Mesenchymal stem cell (in vitro differentiated cells and primary cell): ENCODE data around the gene KLF16. TPM values are rescaled to one million over a fixed set of nuclear protein-coding genes. Genes with fewer than 3 reads are reported as not detected.

Source experiments
- DNase-seq: peaks from one replicate; pipeline ENCODE4 v3.0.0-alpha.2; 2013
- H2AFZ ChIP-seq: one replicate; pipeline ENCODE4 v1.6.1; 2013; ENCODE audit warnings: low read depth, mild to moderate bottlenecking, control low read depth, inconsistent platforms, low read length, moderate library complexity
- H2AK5ac ChIP-seq: 2 replicates; pipeline ENCODE4 v1.6.1; 2013; ENCODE audit warnings: low read length, moderate library complexity, mild to moderate bottlenecking, inconsistent platforms; ENCODE audit not compliant: severe bottlenecking
- H2BK120ac ChIP-seq: one replicate; pipeline ENCODE4 v1.6.1; 2013; ENCODE audit warnings: low read depth, mild to moderate bottlenecking, inconsistent platforms, low read length, moderate library complexity
- H2BK12ac ChIP-seq, 2 experiments: one replicate each; pipeline ENCODE4 v1.6.1; 2013; ENCODE audit warnings: inconsistent platforms in 2 of 2, low read length in 2 of 2, mild to moderate bottlenecking in 2 of 2, moderate library complexity in 2 of 2, control low read depth in 1 of 2
- H2BK15ac ChIP-seq: one replicate; pipeline ENCODE4 v1.6.1; 2013; ENCODE audit warnings: mild to moderate bottlenecking, low read depth, inconsistent platforms; ENCODE audit not compliant: poor library complexity, severe bottlenecking
- H2BK5ac ChIP-seq: 2 replicates; pipeline ENCODE4 v1.6.1; 2013; ENCODE audit warnings: low read depth, mild to moderate bottlenecking, low read length, control low read depth, inconsistent platforms; ENCODE audit not compliant: poor library complexity, severe bottlenecking
- H3K14ac ChIP-seq, 2 experiments: one replicate each; pipeline ENCODE4 v1.6.1; 2013; ENCODE audit warnings: inconsistent platforms in 2 of 2, low read length in 2 of 2, control low read depth in 1 of 2, mild to moderate bottlenecking in 1 of 2, moderate library complexity in 1 of 2
- H3K18ac ChIP-seq, 2 experiments: one replicate each; pipeline ENCODE4 v1.6.1; 2013; ENCODE audit warnings: inconsistent platforms in 2 of 2, low read length in 2 of 2, control low read depth in 1 of 2, low read depth in 1 of 2, mild to moderate bottlenecking in 1 of 2
- H3K23ac ChIP-seq, 2 experiments: one replicate each; pipeline ENCODE4 v1.6.1; 2013; ENCODE audit warnings: inconsistent platforms in 2 of 2, low read length in 2 of 2, mild to moderate bottlenecking in 2 of 2, moderate library complexity in 2 of 2, control low read depth in 1 of 2
- H3K27ac ChIP-seq: 2 replicates; pipeline ENCODE4 v1.5.1; 2013; ENCODE audit warnings: mild to moderate bottlenecking, moderate library complexity, low read length, control low read depth, inconsistent platforms; ENCODE audit not compliant: poor library complexity, severe bottlenecking
- H3K27me3 ChIP-seq, 2 experiments: 2 replicates each; pipeline versions ENCODE4 v1.6.1 to v1.7.0; 2013; ENCODE audit warnings: low read length in 2 of 2, mild to moderate bottlenecking in 2 of 2, moderate library complexity in 2 of 2, control low read depth in 1 of 2, inconsistent platforms in 1 of 2; ENCODE audit not compliant: control insufficient read depth in 1 of 2, insufficient read depth in 1 of 2
- H3K36me3 ChIP-seq, 2 experiments: 2 replicates each; pipeline versions ENCODE4 v1.6.1 to v1.7.0; 2013; ENCODE audit warnings: low read length in 2 of 2, control low read depth in 1 of 2, inconsistent platforms in 1 of 2, low read depth in 1 of 2, mild to moderate bottlenecking in 1 of 2; ENCODE audit not compliant: insufficient read depth in 2 of 2, control insufficient read depth in 1 of 2
- H3K4ac ChIP-seq, 2 experiments: one replicate each; pipeline ENCODE4 v1.6.1; 2013; ENCODE audit warnings: inconsistent platforms in 2 of 2, low read length in 2 of 2, mild to moderate bottlenecking in 2 of 2, moderate library complexity in 2 of 2, control low read depth in 1 of 2, low read depth in 1 of 2
- H3K4me1 ChIP-seq: 2 replicates; pipeline ENCODE4 v1.6.1; 2013; ENCODE audit warnings: low read depth, low read length, control low read depth; ENCODE audit not compliant: control insufficient read depth, insufficient read depth
- H3K4me2 ChIP-seq: 2 replicates; pipeline ENCODE4 v1.6.1; 2013; ENCODE audit warnings: low read length, mild to moderate bottlenecking, inconsistent platforms; ENCODE audit not compliant: poor library complexity, severe bottlenecking
- H3K4me3 ChIP-seq, 2 experiments: 2 replicates each; pipeline versions ENCODE4 v1.5.1 to v1.7.0; 2013; ENCODE audit warnings: low read length in 2 of 2, mild to moderate bottlenecking in 2 of 2, control low read depth in 1 of 2, low read depth in 1 of 2; ENCODE audit not compliant: insufficient read depth in 1 of 2
- H3K79me1 ChIP-seq: replicated peaks from 2 replicates; pipeline ENCODE4 v1.6.1; 2013; ENCODE audit warnings: mild to moderate bottlenecking, control low read depth, low read length, inconsistent platforms; ENCODE audit not compliant: poor library complexity, severe bottlenecking
- H3K9ac ChIP-seq: 2 replicates; pipeline ENCODE4 v1.7.0; 2013; ENCODE audit warnings: mild to moderate bottlenecking, low read length, moderate library complexity
- H3K9me3 ChIP-seq: 2 replicates; pipeline ENCODE4 v1.7.0; 2013; ENCODE audit warnings: mild to moderate bottlenecking, low read length; ENCODE audit not compliant: control insufficient read depth
- H4K8ac ChIP-seq: one replicate; pipeline ENCODE4 v1.6.1; 2013; ENCODE audit warnings: inconsistent platforms, mild to moderate bottlenecking, low read length, moderate library complexity
- H4K91ac ChIP-seq: one replicate; pipeline ENCODE4 v1.6.1; 2013; ENCODE audit warnings: mild to moderate bottlenecking, low read length, inconsistent platforms
- WGBS: methylation state at CpG from one replicate; pipeline ENCODE4 v1.1.7; 2013; ENCODE audit warnings: mixed read lengths; 5-methylcytosine and 5-hydroxymethylcytosine counted together
- polyA plus RNA-seq, 2 experiments: library from polyadenylated mRNA; stranded (reverse); fragments of 200-250 nt; gene quantifications; one replicate each; pipeline ENCODE4 v1.2.3, GENCODE V29; 2013

KLF16 gene
- polyA plus RNA-seq (2013, experiment 1 of 2): 25.8 TPM
- polyA plus RNA-seq (2013, experiment 2 of 2): 28.0 TPM

- Histone ChIP-seq H3K4ac (peak within 1 kb of the TSS; percentile 75 to 97), H2AFZ (peak within 1 kb of the TSS; percentile 92), H3K4me2 (peak within 1 kb of the TSS; percentile 95), H3K4me3 (peak within 1 kb of the TSS; percentile 85 to 97), H3K14ac (peak within 1 kb of the TSS in 1 of 2 experiments; percentile 98), H3K36me3 (peaks cover 0 to 7% of the 10 kb centered on the region in 2 experiments), H3K9ac (peak within 1 kb of the TSS; percentile 91), H4K8ac (peak within 1 kb of the TSS; percentile 92), H2BK120ac (peak within 1 kb of the TSS; percentile 91), H2BK12ac (peak within 1 kb of the TSS in 1 of 2 experiments; percentile 89), H3K79me1 (peaks cover 14% of the 10 kb centered on the region), H3K9me3 (no peaks in the 10 kb centered on the region), H3K27me3 (no peaks in the 10 kb centered on the region), H4K91ac (peak within 1 kb of the TSS; percentile 75), H3K27ac (peak within 1 kb of the TSS; percentile 80), H3K23ac (peak within 1 kb of the TSS in 1 of 2 experiments; percentile 90), H2AK5ac (no peak within 1 kb of the TSS), H2BK5ac (peak within 1 kb of the TSS; percentile 92), H3K18ac (peak within 1 kb of the TSS; percentile 95 to 98), H2BK15ac (peak within 1 kb of the TSS; percentile 89), H3K4me1 (peaks cover 47% of the 10 kb centered on the region)
- no peak for DNase-seq
- WGBS: no CpG with 5 or more reads among the region's 63 CpGs
Observed at GRCh38 chr19:1863328-1863637, at the start of gene KLF16. TSS of gene KLF16 (minus strand) at chr19:1863579. CDS start at chr19:1863497, 82 bp downstream.

- no peak overlapping the region for H4K8ac ChIP-seq
- no peak for DNase-seq
- H2BK120ac ChIP-seq: no peak overlapping the region
- H2AFZ ChIP-seq: no peak overlapping the region
- no peak overlapping the region for H4K91ac ChIP-seq
- peaks cover 32 to 72% of the 10 kb centered on the region in 2 experiments for H3K36me3 ChIP-seq
- WGBS: 99% methylated on average over 77 of the region's 77 CpGs
- no peak overlapping the region for H3K27ac ChIP-seq
- no peaks in the 10 kb centered on the region for H3K27me3 ChIP-seq
- no peak overlapping the region for H3K4me2 ChIP-seq
- H2BK12ac ChIP-seq: peak overlapping the region in 1 of 2 experiments; percentile 21
- peak overlapping the region in 1 of 2 experiments; percentile 3 for H3K4me3 ChIP-seq
- H2BK15ac ChIP-seq: no peak overlapping the region
- H3K4ac ChIP-seq: no peak overlapping the region
- H3K23ac ChIP-seq: no peak overlapping the region
- no peak overlapping the region for H3K14ac ChIP-seq
- no peak overlapping the region for H2BK5ac ChIP-seq
- no peaks in the 10 kb centered on the region for H3K9me3 ChIP-seq
- no peak overlapping the region for H3K18ac ChIP-seq
- H3K9ac ChIP-seq: no peak overlapping the region
- H2AK5ac ChIP-seq: no peak overlapping the region
- H3K4me1 ChIP-seq: peaks cover 29% of the 10 kb centered on the region
- H3K79me1 ChIP-seq: peaks cover 40% of the 10 kb centered on the region
Observed at GRCh38 chr19:1912760-1913505, 49.6 kb upstream of the KLF16 start.

- Histone ChIP-seq H3K18ac (no peak overlapping the region), H2BK12ac (no peak overlapping the region), H3K23ac (no peak overlapping the region), H4K8ac (no peak overlapping the region), H3K79me1 (peaks cover 32% of the 10 kb centered on the region), H3K4me1 (peaks cover 38% of the 10 kb centered on the region), H3K27me3 (no peaks in the 10 kb centered on the region), H3K27ac (no peak overlapping the region), H3K14ac (no peak overlapping the region), H2AFZ (no peak overlapping the region), H3K4ac (no peak overlapping the region), H4K91ac (no peak overlapping the region), H2BK15ac (no peak overlapping the region), H2AK5ac (no peak overlapping the region), H3K9me3 (no peaks in the 10 kb centered on the region), H2BK120ac (no peak overlapping the region), H2BK5ac (no peak overlapping the region), H3K4me3 (no peak overlapping the region), H3K4me2 (no peak overlapping the region), H3K9ac (no peak overlapping the region), H3K36me3 (peaks cover 25 to 73% of the 10 kb centered on the region in 2 experiments)
- no peak for DNase-seq
- WGBS: 95% methylated on average over 37 of the region's 37 CpGs
Observed at GRCh38 chr19:1911995-1912394, 48.6 kb upstream of the KLF16 start.

GRCh38 chr19:1911098-1911497, 47.7 kb upstream of the KLF16 start:
- H2BK120ac ChIP-seq: no peak overlapping the region
- H4K8ac ChIP-seq: no peak overlapping the region
- H2AK5ac ChIP-seq: no peak overlapping the region
- WGBS: 96% methylated on average over 13 of the region's 13 CpGs
- H3K36me3 ChIP-seq: peaks cover 20 to 65% of the 10 kb centered on the region in 2 experiments
- H3K18ac ChIP-seq: no peak overlapping the region
- H2BK15ac ChIP-seq: no peak overlapping the region
- H3K9me3 ChIP-seq: no peaks in the 10 kb centered on the region
- no peak overlapping the region for H3K9ac ChIP-seq
- no peak for DNase-seq
- H2AFZ ChIP-seq: no peak overlapping the region
- peaks cover 26% of the 10 kb centered on the region for H3K79me1 ChIP-seq
- no peak overlapping the region for H4K91ac ChIP-seq
- no peak overlapping the region for H3K4me3 ChIP-seq
- no peak overlapping the region for H3K4me2 ChIP-seq
- no peak overlapping the region for H3K27ac ChIP-seq
- no peak overlapping the region for H2BK12ac ChIP-seq
- H3K27me3 ChIP-seq: no peaks in the 10 kb centered on the region
- H3K4me1 ChIP-seq: peaks cover 41% of the 10 kb centered on the region
- no peak overlapping the region for H3K23ac ChIP-seq
- H2BK5ac ChIP-seq: no peak overlapping the region
- no peak overlapping the region for H3K14ac ChIP-seq
- no peak overlapping the region for H3K4ac ChIP-seq
